PC-9 (cell line): ENCODE measurements around the gene ASCC3.

ENCODE experiments used
- CTCF ChIP-seq: fragments of 200-600 bp; sonication (generic); conservative IDR thresholded peaks from 2 replicates; pipeline ENCODE4 v1.6.1; 2017; ENCODE audit warnings: mixed run types, antibody characterized with exemption, mild to moderate bottlenecking, moderate library complexity
- EZH2 ChIP-seq: fragments of 200-600 bp; sonication (generic); IDR thresholded peaks from 2 replicates; pipeline ENCODE4 v1.8.0; 2017; ENCODE audit warnings: antibody characterized with exemption, low read depth

DNA sequence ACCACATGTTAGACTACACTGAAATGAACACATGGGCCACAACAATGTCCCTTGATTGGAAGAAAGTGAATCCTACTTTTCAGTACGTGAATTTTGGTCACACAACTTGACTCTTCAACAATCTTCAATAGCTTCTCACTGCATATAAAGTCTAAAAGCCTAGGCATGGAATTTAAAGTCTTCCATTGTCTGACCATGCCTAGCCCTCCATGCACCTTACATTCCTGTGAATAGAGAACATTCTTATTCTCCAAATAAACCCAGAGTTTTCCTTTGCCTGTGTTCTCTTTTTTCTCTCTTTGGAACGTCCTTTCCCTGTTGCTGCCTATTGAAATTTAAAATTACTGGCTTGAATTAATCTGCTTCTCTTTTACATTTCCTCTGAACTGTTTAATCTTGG is 207.5 kb downstream of the ASCC3 start:
- TF ChIP-seq CTCF (no peak), EZH2 (no peak)
